ENCODE measurements around the gene SV2C. TPM values are rescaled to one million over a fixed set of nuclear protein-coding genes. Genes with fewer than 3 reads are reported as not detected.

SV2C gene
- total and polyA plus RNA-seq, 2 of the 13 experiments (the other 11 are each of a cell fraction or from before 2014, with no cell fraction given) = not detected

- no peak overlapping the region for H2AFZ ChIP-seq (ENCODE audit: low read length)
- POLR2A ChIA-PET = no interaction called here
- TF ChIP-seq ZNF781 (CRISPR knock-in tag; IDR thresholded peaks at IDR 0.05; ENCODE audit: borderline replicate concordance, not compliant biosample characterization) = no peak
- TF ChIP-seq MLXIP (CRISPR knock-in tag; IDR thresholded peaks at IDR 0.05; ENCODE audit: borderline replicate concordance) = no peak
- TF ChIP-seq, protein P1, sequence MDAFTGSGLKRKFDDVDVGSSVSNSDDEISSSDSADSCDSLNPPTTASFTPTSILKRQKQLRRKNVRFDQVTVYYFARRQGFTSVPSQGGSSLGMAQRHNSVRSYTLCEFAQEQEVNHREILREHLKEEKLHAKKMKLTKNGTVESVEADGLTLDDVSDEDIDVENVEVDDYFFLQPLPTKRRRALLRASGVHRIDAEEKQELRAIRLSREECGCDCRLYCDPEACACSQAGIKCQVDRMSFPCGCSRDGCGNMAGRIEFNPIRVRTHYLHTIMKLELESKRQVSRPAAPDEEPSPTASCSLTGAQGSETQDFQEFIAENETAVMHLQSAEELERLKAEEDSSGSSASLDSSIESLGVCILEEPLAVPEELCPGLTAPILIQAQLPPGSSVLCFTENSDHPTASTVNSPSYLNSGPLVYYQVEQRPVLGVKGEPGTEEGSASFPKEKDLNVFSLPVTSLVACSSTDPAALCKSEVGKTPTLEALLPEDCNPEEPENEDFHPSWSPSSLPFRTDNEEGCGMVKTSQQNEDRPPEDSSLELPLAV (CRISPR knock-in tag; conservative IDR thresholded peaks at IDR 0.05; ENCODE audit: low read depth) = no peak
- TF ChIP-seq, protein P2, sequence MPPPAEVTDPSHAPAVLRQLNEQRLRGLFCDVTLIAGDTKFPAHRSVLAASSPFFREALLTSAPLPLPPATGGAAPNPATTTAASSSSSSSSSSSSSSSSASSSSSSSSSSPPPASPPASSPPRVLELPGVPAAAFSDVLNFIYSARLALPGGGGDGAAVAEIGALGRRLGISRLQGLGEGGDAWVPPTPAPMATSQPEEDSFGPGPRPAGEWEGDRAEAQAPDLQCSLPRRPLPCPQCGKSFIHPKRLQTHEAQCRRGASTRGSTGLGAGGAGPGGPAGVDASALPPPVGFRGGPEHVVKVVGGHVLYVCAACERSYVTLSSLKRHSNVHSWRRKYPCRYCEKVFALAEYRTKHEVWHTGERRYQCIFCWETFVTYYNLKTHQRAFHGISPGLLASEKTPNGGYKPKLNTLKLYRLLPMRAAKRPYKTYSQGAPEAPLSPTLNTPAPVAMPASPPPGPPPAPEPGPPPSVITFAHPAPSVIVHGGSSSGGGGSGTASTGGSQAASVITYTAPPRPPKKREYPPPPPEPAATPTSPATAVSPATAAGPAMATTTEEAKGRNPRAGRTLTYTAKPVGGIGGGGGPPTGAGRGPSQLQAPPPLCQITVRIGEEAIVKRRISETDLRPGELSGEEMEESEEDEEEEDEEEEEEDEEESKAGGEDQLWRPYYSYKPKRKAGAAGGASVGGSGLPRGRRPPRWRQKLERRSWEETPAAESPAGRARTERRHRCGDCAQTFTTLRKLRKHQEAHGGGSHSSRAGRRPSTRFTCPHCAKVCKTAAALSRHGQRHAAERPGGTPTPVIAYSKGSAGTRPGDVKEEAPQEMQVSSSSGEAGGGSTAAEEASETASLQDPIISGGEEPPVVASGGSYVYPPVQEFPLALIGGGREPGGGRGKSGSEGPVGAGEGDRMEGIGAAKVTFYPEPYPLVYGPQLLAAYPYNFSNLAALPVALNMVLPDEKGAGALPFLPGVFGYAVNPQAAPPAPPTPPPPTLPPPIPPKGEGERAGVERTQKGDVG (CRISPR knock-in tag; IDR thresholded peaks at IDR 0.05; ENCODE audit: borderline replicate concordance) = no peak
- no peak for TF ChIP-seq NR0B2 (CRISPR knock-in tag; IDR thresholded peaks at IDR 0.05)
- TF ChIP-seq, protein P3, sequence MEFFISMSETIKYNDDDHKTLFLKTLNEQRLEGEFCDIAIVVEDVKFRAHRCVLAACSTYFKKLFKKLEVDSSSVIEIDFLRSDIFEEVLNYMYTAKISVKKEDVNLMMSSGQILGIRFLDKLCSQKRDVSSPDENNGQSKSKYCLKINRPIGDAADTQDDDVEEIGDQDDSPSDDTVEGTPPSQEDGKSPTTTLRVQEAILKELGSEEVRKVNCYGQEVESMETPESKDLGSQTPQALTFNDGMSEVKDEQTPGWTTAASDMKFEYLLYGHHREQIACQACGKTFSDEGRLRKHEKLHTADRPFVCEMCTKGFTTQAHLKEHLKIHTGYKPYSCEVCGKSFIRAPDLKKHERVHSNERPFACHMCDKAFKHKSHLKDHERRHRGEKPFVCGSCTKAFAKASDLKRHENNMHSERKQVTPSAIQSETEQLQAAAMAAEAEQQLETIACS (CRISPR knock-in tag; IDR thresholded peaks at IDR 0.05) = no peak
- TF ChIP-seq, protein P4, sequence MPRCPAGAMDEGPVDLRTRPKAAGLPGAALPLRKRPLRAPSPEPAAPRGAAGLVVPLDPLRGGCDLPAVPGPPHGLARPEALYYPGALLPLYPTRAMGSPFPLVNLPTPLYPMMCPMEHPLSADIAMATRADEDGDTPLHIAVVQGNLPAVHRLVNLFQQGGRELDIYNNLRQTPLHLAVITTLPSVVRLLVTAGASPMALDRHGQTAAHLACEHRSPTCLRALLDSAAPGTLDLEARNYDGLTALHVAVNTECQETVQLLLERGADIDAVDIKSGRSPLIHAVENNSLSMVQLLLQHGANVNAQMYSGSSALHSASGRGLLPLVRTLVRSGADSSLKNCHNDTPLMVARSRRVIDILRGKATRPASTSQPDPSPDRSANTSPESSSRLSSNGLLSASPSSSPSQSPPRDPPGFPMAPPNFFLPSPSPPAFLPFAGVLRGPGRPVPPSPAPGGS (CRISPR knock-in tag; IDR thresholded peaks at IDR 0.05) = no peak
Observed at GRCh38 chr5:76085243-76085579, 2.0 kb downstream of the SV2C start.

More at GRCh38 chr5:76085243-76085579, 2.0 kb downstream of the SV2C start:
- DNase-seq (ENCODE audit: low spot score) (no peak), ATAC-seq (no peak), FAIRE-seq (no peak)
- no peaks in the 10 kb centered on the region for H3K79me2 ChIP-seq (ENCODE audit: insufficient read depth, low read length)
- BruUV-seq (replicated peaks) = no TSS peak
- no peaks in the 10 kb centered on the region for H3K9me3 ChIP-seq (ENCODE audit: low read length)
- peaks cover 5 to 40% of the 10 kb centered on the region in 2 experiments; a peak in 3 of 5 replicates for H3K27me3 ChIP-seq (ENCODE audit: control insufficient read depth in 1 of 2, insufficient read depth in 2 of 2, low read length in 2 of 2)
- H3K27ac ChIP-seq (ENCODE audit: extremely low read length, insufficient read depth, low read length) = no peak overlapping the region
- H3K4me1 ChIP-seq (ENCODE audit: insufficient read depth, low read length) = no peaks in the 10 kb centered on the region
- CTCF ChIA-PET (ENCODE audit: low intra/inter-chr PET ratio, low total read pairs) = no interaction called here
- in situ Hi-C loops (cut with HindIII; ENCODE audit: extremely low pct_ligation_motif_present, low pct_unique_long_range_greater_than_20kb) (no loop called here), intact Hi-C loops (cut with micrococcal nuclease; ENCODE audit: unreplicated experiment) (no loop called here)
- H3K4me3 ChIP-seq (replicated peaks in 1 of 3; ENCODE audit: insufficient read depth in 1 of 3, low read depth in 2 of 3, low read length in 3 of 3) = no peak overlapping the region
- H3K36me3 ChIP-seq (replicated peaks in 1 of 2; ENCODE audit: control insufficient read depth in 1 of 2, insufficient read depth in 2 of 2, low read length in 2 of 2) = no peaks in the 10 kb centered on the region
- WGBS (ENCODE audit: low lambda C conversion rate) = 57% methylated on average over 7 of the region's 7 CpGs
- H3K9ac ChIP-seq (ENCODE audit: insufficient read depth, low read depth, low read length) = no peak overlapping the region
- H4K20me1 ChIP-seq (ENCODE audit: insufficient read depth, low read length) = no peaks in the 10 kb centered on the region
- H3K4me2 ChIP-seq (ENCODE audit: low read depth, low read length) = no peak overlapping the region
